Mammary epithelial cell (primary cell): ENCODE results near the gene WBP1L.
"Not testable (repeated sequence)": the region's sequence is repeated elsewhere in the genome, so short reads cannot be mapped to it uniquely, and the experiment has no call there.

Source experiments
- CTCF ChIP-seq, 2 donors: IDR thresholded peaks in 1 of 2; conservative IDR thresholded peaks in 1 of 2; 2 replicates each; pipeline ENCODE4 v1.5.1; 2011 to 2012; ENCODE audit warnings: inconsistent platforms in 2 of 2, low read length in 2 of 2, mild to moderate bottlenecking in 2 of 2, control low read depth in 1 of 2, low read depth in 1 of 2; ENCODE audit not compliant: insufficient read depth in 1 of 2; ENCODE audit errors: extremely low read depth in 1 of 2
- EZH2 ChIP-seq: IDR thresholded peaks from 2 replicates; pipeline ENCODE4 v1.6.1; 2012; ENCODE audit warnings: low read length, inconsistent platforms, borderline replicate concordance

GRCh38 chr10:102843139-102843538 is 99.4 kb downstream of the WBP1L start:
- not testable (repeated sequence) for TF ChIP-seq CTCF (conservative IDR thresholded peaks at IDR 0.05 in 1 of 2, IDR thresholded peaks at IDR 0.05 in 1 of 2; ENCODE audit: extremely low read depth in 1 of 2, insufficient read depth in 1 of 2, low read depth in 1 of 2, low read length in 2 of 2); EZH2
